Measurements from ENCODE around the gene NIPAL4. TPM values are rescaled to one million over a fixed set of nuclear protein-coding genes. Genes with fewer than 3 reads are reported as not detected.

The NIPAL4 gene
- total RNA-seq, 1 donor from 2014 or later: not detected

- Mint-ChIP-seq H3K36me3 (peaks cover 3% of the 10 kb centered on the region), H3K27ac (peak overlapping the region; percentile 38), H3K9me3 (no peaks in the 10 kb centered on the region), H3K27me3 (ENCODE audit: insufficient read depth, low read depth) (no peaks in the 10 kb centered on the region), H3K4me3 (no peak overlapping the region), H3K4me1 (peaks cover 22% of the 10 kb centered on the region)
- no peak overlapping the region for H3K4me2 ChIP-seq
- H3K9me3 ChIP-seq (ENCODE audit: low read depth): no peaks in the 10 kb centered on the region
- H3K79me2 ChIP-seq (ENCODE audit: low read depth): no peaks in the 10 kb centered on the region
- no peaks in the 10 kb centered on the region for H3F3A ChIP-seq (ENCODE audit: low read depth)
- H3K4me1 ChIP-seq: peaks cover under 1% of the 10 kb centered on the region
- no peaks in the 10 kb centered on the region for H3K36me3 ChIP-seq
- H4K20me1 ChIP-seq (ENCODE audit: low read depth): no peaks in the 10 kb centered on the region
- no peaks in the 10 kb centered on the region for H3K27me3 ChIP-seq
- H2AFZ ChIP-seq (replicated peaks): no peak overlapping the region
- TF ChIP-seq EZH2 (IDR thresholded peaks at IDR 0.05) (no peak), EZH2phosphoT487 (IDR thresholded peaks at IDR 0.05) (no peak), CTCF (IDR thresholded peaks at IDR 0.05) (no peak)
- no peak overlapping the region for H3K4me3 ChIP-seq
- H3K9ac ChIP-seq: no peak overlapping the region
- no peak for DNase-seq (ENCODE audit: low spot score)
- H3K27ac ChIP-seq: no peak overlapping the region
Measured at GRCh38 chr5:157469687-157470086, 9.7 kb downstream of the NIPAL4 start.

- Histone ChIP-seq H3K79me2 (ENCODE audit: low read depth) (no peaks in the 10 kb centered on the region), H3K4me1 (no peaks in the 10 kb centered on the region), H2AFZ (replicated peaks) (no peak overlapping the region), H3K27ac (no peak overlapping the region), H4K20me1 (ENCODE audit: low read depth) (no peaks in the 10 kb centered on the region), H3F3A (ENCODE audit: low read depth) (no peaks in the 10 kb centered on the region), H3K27me3 (no peaks in the 10 kb centered on the region), H3K4me3 (no peak overlapping the region), H3K9me3 (ENCODE audit: low read depth) (no peaks in the 10 kb centered on the region), H3K9ac (no peak overlapping the region), H3K4me2 (no peak overlapping the region), H3K36me3 (no peaks in the 10 kb centered on the region)
- Mint-ChIP-seq H3K27ac (no peak overlapping the region), H3K36me3 (peaks cover 3% of the 10 kb centered on the region), H3K4me1 (peaks cover 22% of the 10 kb centered on the region), H3K27me3 (ENCODE audit: insufficient read depth, low read depth) (no peaks in the 10 kb centered on the region), H3K4me3 (no peak overlapping the region), H3K9me3 (no peaks in the 10 kb centered on the region)
- TF ChIP-seq EZH2phosphoT487 (IDR thresholded peaks at IDR 0.05) (no peak), CTCF (IDR thresholded peaks at IDR 0.05) (no peak), EZH2 (IDR thresholded peaks at IDR 0.05) (no peak)
- no peak for DNase-seq (ENCODE audit: low spot score)
Measured at GRCh38 chr5:157470631-157471030, 10.6 kb downstream of the NIPAL4 start.

GRCh38 chr5:157471709-157472108 lies 11.7 kb downstream of the NIPAL4 start:
- H2AFZ ChIP-seq (replicated peaks): no peak overlapping the region
- Mint-ChIP-seq H3K27ac (no peak overlapping the region), H3K4me1 (peaks cover 22% of the 10 kb centered on the region), H3K27me3 (ENCODE audit: insufficient read depth, low read depth) (no peaks in the 10 kb centered on the region), H3K9me3 (no peaks in the 10 kb centered on the region), H3K36me3 (peaks cover 3% of the 10 kb centered on the region), H3K4me3 (no peak overlapping the region)
- no peaks in the 10 kb centered on the region for H3F3A ChIP-seq (ENCODE audit: low read depth)
- peak; percentile 59 for DNase-seq (ENCODE audit: low spot score)
- H3K27me3 ChIP-seq: no peaks in the 10 kb centered on the region
- H3K9me3 ChIP-seq (ENCODE audit: low read depth): no peaks in the 10 kb centered on the region
- H3K9ac ChIP-seq: no peak overlapping the region
- H3K27ac ChIP-seq: no peak overlapping the region
- no peaks in the 10 kb centered on the region for H4K20me1 ChIP-seq (ENCODE audit: low read depth)
- H3K4me3 ChIP-seq: no peak overlapping the region
- no peak overlapping the region for H3K4me2 ChIP-seq
- H3K79me2 ChIP-seq (ENCODE audit: low read depth): no peaks in the 10 kb centered on the region
- no peaks in the 10 kb centered on the region for H3K4me1 ChIP-seq
- TF ChIP-seq CTCF (IDR thresholded peaks at IDR 0.05) (peak; percentile 72), EZH2phosphoT487 (IDR thresholded peaks at IDR 0.05) (no peak)
- H3K36me3 ChIP-seq: no peaks in the 10 kb centered on the region

All from neural progenitor cell (in vitro differentiated cells).